GM12801 (cell line): Measurements from ENCODE around the gene DRC1.

Experiments used
- CTCF ChIP-seq: IDR thresholded peaks from one replicate; pipeline ENCODE4 v1.5.1; 2011; ENCODE audit warnings: control low read depth; ENCODE audit not compliant: insufficient read length; ENCODE audit errors: extremely low read depth

DRC1 gene

DNA sequence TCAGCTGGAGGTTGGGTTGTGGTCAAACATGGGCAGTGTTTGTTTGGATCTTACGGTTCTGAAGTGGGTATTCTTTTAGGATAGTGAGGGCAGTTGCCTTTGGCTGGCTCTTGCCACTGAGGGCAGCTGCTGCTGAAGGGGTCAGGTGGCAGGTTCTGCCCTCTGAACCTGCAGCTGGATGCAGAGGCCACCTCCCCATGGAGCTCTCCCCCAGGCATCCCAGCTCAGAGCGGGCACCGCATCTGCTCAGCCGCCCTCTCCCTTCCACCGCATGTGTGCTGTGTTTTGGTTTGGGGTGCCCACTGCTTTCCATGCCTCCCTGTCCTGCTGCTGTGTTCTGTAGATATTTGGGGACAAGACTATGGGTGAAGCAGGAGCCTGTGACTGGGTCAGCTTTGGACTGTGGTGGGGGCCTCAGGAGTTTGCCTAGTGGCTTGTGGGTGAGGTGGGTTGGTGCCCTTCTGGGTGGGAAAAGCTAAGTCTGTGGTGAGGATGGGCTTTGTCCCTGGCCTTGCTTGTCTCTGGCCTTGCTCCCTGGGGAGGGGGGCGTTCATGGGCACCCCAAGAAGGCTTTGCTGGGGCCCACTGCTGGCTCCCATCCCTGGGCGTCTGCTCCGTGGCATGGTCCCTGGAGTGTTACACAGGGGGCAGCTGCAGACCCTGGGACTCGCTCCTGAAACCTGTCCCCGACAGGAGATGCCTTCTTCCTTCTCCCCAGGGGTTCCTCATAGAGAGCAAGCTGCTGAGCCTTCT, 47.7 kb downstream of the DRC1 start:
- TF ChIP-seq CTCF = no peak

GRCh38 chr2:26450031-26450635, 48.4 kb downstream of the DRC1 start:
- TF ChIP-seq CTCF = no peak

DNA sequence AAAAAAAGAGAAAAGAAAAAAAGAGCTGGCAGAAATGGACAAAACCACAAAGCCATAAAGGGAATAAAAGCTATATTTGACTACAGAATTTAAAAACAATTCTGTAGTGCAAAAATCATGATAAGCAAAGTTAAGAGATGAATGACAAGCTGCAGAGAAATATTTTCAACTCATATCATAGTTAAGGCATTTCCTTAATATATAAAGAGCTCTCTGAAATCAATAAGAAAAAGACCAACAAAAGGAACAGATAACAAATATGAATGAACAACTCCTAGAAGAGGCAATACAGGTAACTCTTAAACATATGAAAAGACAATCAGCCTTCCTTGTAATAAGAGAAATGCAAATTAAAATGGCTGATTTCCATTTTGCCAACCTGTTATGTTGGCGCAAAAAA, 50.0 kb downstream of the DRC1 start:
- TF ChIP-seq CTCF = no peak

GRCh38 chr2:26453421-26454329, 52.0 kb downstream of the DRC1 start:
- TF ChIP-seq CTCF = no peak

GRCh38 chr2:26454561-26455001, 52.9 kb downstream of the DRC1 start:
- TF ChIP-seq CTCF = no peak

GRCh38 chr2:26455037-26455669, 53.4 kb downstream of the DRC1 start:
- TF ChIP-seq CTCF = no peak
